ENCODE data around the gene CTDSP1. TPM values are rescaled to one million over a fixed set of nuclear protein-coding genes. Genes with fewer than 3 reads are reported as not detected.

CTDSP1 gene
- polyA plus RNA-seq, 4 donors: 94.3 to 181 (median 127) TPM

DNA sequence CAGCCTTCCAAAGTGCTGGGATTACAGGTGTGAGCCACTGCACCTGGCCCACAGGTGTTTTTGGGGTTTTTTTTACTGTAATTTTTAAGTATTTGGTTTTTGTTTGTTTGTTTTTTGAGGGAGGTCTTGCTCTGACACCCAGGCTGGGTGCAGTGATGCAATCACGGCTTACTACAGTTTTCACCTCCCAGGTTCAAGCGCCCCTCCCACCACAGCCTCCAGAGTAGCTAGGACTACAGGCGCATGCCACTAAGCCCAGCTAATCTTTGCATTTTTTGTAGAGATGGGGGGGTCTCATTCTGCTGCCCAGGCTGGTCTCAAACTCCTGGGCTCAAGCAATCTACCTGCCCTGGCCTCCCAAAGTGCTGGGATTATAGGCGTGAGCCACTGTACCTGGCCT, 24.9 kb upstream of the CTDSP1 start:
- no peaks in the 10 kb centered on the region for H3K9me3 ChIP-seq (ENCODE audit: control insufficient read depth in 2 of 2, insufficient read depth in 1 of 2, low read depth in 1 of 2, low read length in 1 of 2)
- WGBS, 3 donors: 75 to 82% (median 80%) methylated on average over 4 of the region's 4 CpGs
- DNase-seq: no peak
- H3K36me3 ChIP-seq (ENCODE audit: control insufficient read depth in 3 of 3, insufficient read depth in 2 of 3, low read depth in 1 of 3, low read length in 3 of 3): no peaks in the 10 kb centered on the region
- H3K4me3 ChIP-seq (ENCODE audit: low read depth in 1 of 3, low read length in 3 of 3): no peak overlapping the region
- H3K27ac ChIP-seq (ENCODE audit: low read depth in 1 of 3, low read length in 2 of 3): no peak overlapping the region
- H3K27me3 ChIP-seq (ENCODE audit: control insufficient read depth in 3 of 3, insufficient read depth in 3 of 3, low read length in 3 of 3): no peaks in the 10 kb centered on the region
- no peaks in the 10 kb centered on the region for H3K4me1 ChIP-seq (ENCODE audit: control insufficient read depth in 3 of 3, insufficient read depth in 2 of 3, low read depth in 1 of 3, low read length in 2 of 3)
- FAIRE-seq: no peak

- Histone ChIP-seq H3K4me1 (ENCODE audit: control insufficient read depth in 3 of 3, insufficient read depth in 2 of 3, low read depth in 1 of 3, low read length in 2 of 3) (no peaks in the 10 kb centered on the region), H3K9me3 (ENCODE audit: control insufficient read depth in 2 of 2, insufficient read depth in 1 of 2, low read depth in 1 of 2, low read length in 1 of 2) (no peaks in the 10 kb centered on the region), H3K36me3 (ENCODE audit: control insufficient read depth in 3 of 3, insufficient read depth in 2 of 3, low read depth in 1 of 3, low read length in 3 of 3) (no peaks in the 10 kb centered on the region), H3K27me3 (ENCODE audit: control insufficient read depth in 3 of 3, insufficient read depth in 3 of 3, low read length in 3 of 3) (no peaks in the 10 kb centered on the region), H3K27ac (ENCODE audit: low read depth in 1 of 3, low read length in 2 of 3) (no peak overlapping the region), H3K4me3 (ENCODE audit: low read depth in 1 of 3, low read length in 3 of 3) (no peak overlapping the region)
- no peak for DNase-seq
- FAIRE-seq: no peak
- 22 to 40% (median 31%) methylated on average over 2 of the region's 2 CpGs for WGBS, 3 donors
Measured at GRCh38 chr2:218375212-218375611, 24.5 kb upstream of the CTDSP1 start.

DNA sequence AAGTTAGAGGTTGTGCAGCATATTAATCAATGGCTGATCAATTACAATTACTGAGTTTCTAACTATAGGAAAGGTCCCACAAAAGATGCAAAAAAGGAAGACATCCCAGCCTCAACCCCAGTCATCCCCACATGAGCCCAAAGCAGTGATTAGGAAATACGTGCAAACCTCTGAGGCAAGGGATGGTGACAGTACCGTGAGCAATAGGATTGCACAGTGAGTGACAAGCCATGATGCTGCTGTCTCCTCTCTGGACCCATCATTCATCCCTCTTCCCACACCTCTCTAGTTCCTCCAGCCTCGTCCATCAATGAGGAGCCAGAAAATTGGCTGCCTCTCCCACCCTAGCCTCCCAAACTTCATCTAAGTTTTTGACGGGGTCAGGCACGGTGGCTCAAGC, 21.6 kb upstream of the CTDSP1 start:
- no peak overlapping the region for H3K4me3 ChIP-seq (ENCODE audit: low read depth in 1 of 3, low read length in 3 of 3)
- no peaks in the 10 kb centered on the region for H3K9me3 ChIP-seq (ENCODE audit: control insufficient read depth in 2 of 2, insufficient read depth in 1 of 2, low read depth in 1 of 2, low read length in 1 of 2)
- FAIRE-seq (no peak), DNase-seq (no peak)
- no peaks in the 10 kb centered on the region for H3K27me3 ChIP-seq (ENCODE audit: control insufficient read depth in 3 of 3, insufficient read depth in 3 of 3, low read length in 3 of 3)
- H3K27ac ChIP-seq (ENCODE audit: low read depth in 1 of 3, low read length in 2 of 3): no peak overlapping the region
- H3K36me3 ChIP-seq (ENCODE audit: control insufficient read depth in 3 of 3, insufficient read depth in 2 of 3, low read depth in 1 of 3, low read length in 3 of 3): peaks cover 0 to 2% (median 0%) of the 10 kb centered on the region in 3 donors
- H3K4me1 ChIP-seq (ENCODE audit: control insufficient read depth in 3 of 3, insufficient read depth in 2 of 3, low read depth in 1 of 3, low read length in 2 of 3): no peaks in the 10 kb centered on the region
- 84 to 94% (median 90%) methylated on average over 5 of the region's 5 CpGs for WGBS, 3 donors

GRCh38 chr2:218381916-218382366, 17.7 kb upstream of the CTDSP1 start, which contains the start of gene SLC11A1:
Gene SLC11A1, plus strand, starts transcription at chr2:218382273. Its CDS starts 96 bp downstream, at chr2:218382369.
- Histone ChIP-seq H3K27me3 (ENCODE audit: control insufficient read depth in 3 of 3, insufficient read depth in 3 of 3, low read length in 3 of 3) (no peaks in the 10 kb centered on the region), H3K4me3 (ENCODE audit: low read depth in 1 of 3, low read length in 3 of 3) (no peak within 1 kb of the TSS), H3K27ac (ENCODE audit: low read depth in 1 of 3, low read length in 2 of 3) (no peak within 1 kb of the TSS), H3K4me1 (ENCODE audit: control insufficient read depth in 3 of 3, insufficient read depth in 2 of 3, low read depth in 1 of 3, low read length in 2 of 3) (peaks cover 0 to 2% (median 0%) of the 10 kb centered on the region in 3 donors), H3K36me3 (ENCODE audit: control insufficient read depth in 3 of 3, insufficient read depth in 2 of 3, low read depth in 1 of 3, low read length in 3 of 3) (peaks cover 0 to 2% (median 0%) of the 10 kb centered on the region in 3 donors), H3K9me3 (ENCODE audit: control insufficient read depth in 2 of 2, insufficient read depth in 1 of 2, low read depth in 1 of 2, low read length in 1 of 2) (no peaks in the 10 kb centered on the region)
- WGBS, 3 donors: 71 to 81% (median 72%) methylated on average over 13 of the region's 13 CpGs
- FAIRE-seq (no peak), DNase-seq (no peak)

DNA sequence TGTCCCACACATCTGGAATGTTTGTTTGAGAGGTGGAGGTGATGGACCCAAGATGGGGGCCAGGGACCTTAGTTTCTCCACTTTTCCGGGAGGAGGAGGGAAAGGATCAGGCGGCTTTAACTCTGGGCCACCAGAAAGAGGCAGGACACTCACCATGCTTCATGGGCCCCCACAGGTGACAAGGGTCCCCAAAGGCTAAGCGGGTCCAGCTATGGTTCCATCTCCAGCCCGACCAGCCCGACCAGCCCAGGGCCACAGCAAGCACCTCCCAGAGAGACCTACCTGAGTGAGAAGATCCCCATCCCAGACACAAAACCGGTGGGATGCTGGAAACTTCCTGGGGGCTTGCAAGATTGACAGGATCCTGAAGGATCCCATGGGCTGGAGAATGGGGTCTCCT, 16.9 kb upstream of the CTDSP1 start:
- DNase-seq (no peak), FAIRE-seq (no peak)
- WGBS, 3 donors: 88 to 92% (median 92%) methylated on average over 6 of the region's 6 CpGs
- H3K4me3 ChIP-seq (ENCODE audit: low read depth in 1 of 3, low read length in 3 of 3): no peak overlapping the region
- no peaks in the 10 kb centered on the region for H3K9me3 ChIP-seq (ENCODE audit: control insufficient read depth in 2 of 2, insufficient read depth in 1 of 2, low read depth in 1 of 2, low read length in 1 of 2)
- peaks cover 0 to 2% (median 0%) of the 10 kb centered on the region in 3 donors for H3K36me3 ChIP-seq (ENCODE audit: control insufficient read depth in 3 of 3, insufficient read depth in 2 of 3, low read depth in 1 of 3, low read length in 3 of 3)
- H3K27ac ChIP-seq (ENCODE audit: low read depth in 1 of 3, low read length in 2 of 3): no peak overlapping the region
- no peaks in the 10 kb centered on the region for H3K27me3 ChIP-seq (ENCODE audit: control insufficient read depth in 3 of 3, insufficient read depth in 3 of 3, low read length in 3 of 3)
- peaks cover 0 to 10% (median 0%) of the 10 kb centered on the region in 3 donors for H3K4me1 ChIP-seq (ENCODE audit: control insufficient read depth in 3 of 3, insufficient read depth in 2 of 3, low read depth in 1 of 3, low read length in 2 of 3)

DNA sequence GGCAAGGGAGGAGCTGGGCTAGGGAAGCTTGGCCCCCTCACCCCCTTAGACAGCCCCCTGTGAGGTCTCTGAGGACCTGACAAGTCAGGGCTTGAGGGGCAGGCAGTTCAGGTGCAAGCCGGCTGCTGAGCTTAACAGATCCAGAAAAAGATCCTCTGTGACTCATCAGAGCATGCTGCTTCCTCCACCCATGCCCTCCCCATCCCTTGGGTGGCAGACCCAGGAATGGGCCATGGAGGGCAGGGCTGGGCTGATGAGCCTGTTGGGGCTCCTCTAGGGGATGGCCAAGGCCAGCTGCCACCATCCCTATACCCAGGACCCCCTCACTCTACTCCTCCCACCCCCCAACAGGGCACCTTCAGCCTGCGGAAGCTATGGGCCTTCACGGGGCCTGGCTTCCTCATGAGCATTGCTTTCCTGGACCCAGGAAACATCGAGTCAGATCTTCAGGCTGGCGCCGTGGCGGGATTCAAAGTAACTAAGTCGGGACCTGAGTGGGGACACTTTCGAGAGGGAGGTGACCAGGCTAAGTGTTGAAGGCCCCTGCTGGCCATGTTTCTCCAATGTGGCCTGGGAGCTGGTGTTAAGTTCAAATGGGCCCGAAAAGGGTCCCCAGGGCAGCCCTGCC, 15.7 kb upstream of the CTDSP1 start:
- Histone ChIP-seq H3K4me1 (ENCODE audit: control insufficient read depth in 3 of 3, insufficient read depth in 2 of 3, low read depth in 1 of 3, low read length in 2 of 3) (peaks cover 0 to 12% (median 0%) of the 10 kb centered on the region in 3 donors), H3K27ac (ENCODE audit: low read depth in 1 of 3, low read length in 2 of 3) (no peak overlapping the region), H3K36me3 (ENCODE audit: control insufficient read depth in 3 of 3, insufficient read depth in 2 of 3, low read depth in 1 of 3, low read length in 3 of 3) (peaks cover 0 to 2% (median 0%) of the 10 kb centered on the region in 3 donors), H3K9me3 (ENCODE audit: control insufficient read depth in 2 of 2, insufficient read depth in 1 of 2, low read depth in 1 of 2, low read length in 1 of 2) (no peaks in the 10 kb centered on the region), H3K4me3 (ENCODE audit: low read depth in 1 of 3, low read length in 3 of 3) (no peak overlapping the region), H3K27me3 (ENCODE audit: control insufficient read depth in 3 of 3, insufficient read depth in 3 of 3, low read length in 3 of 3) (no peaks in the 10 kb centered on the region)
- no peak for FAIRE-seq
- no peak for DNase-seq
- WGBS, 3 donors: 81 to 87% (median 86%) methylated on average over 10 of the region's 10 CpGs

DNA sequence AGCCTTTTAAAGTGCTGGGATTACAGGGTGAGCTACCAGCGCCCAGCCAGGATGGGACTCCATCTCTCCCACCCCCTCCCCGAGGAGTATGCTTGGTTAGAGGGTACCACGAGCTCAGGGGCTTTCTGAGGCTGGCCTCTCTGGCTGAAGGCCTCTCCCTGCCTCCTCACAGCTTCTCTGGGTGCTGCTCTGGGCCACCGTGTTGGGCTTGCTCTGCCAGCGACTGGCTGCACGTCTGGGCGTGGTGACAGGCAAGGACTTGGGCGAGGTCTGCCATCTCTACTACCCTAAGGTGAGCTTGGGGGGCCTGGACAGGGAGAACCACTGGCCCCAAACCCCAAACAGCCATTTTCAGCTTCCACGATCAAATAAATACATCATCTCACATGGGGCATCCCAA, 14.7 kb upstream of the CTDSP1 start:
- Histone ChIP-seq H3K27me3 (ENCODE audit: control insufficient read depth in 3 of 3, insufficient read depth in 3 of 3, low read length in 3 of 3) (no peaks in the 10 kb centered on the region), H3K9me3 (ENCODE audit: control insufficient read depth in 2 of 2, insufficient read depth in 1 of 2, low read depth in 1 of 2, low read length in 1 of 2) (no peaks in the 10 kb centered on the region), H3K4me3 (ENCODE audit: low read depth in 1 of 3, low read length in 3 of 3) (no peak overlapping the region), H3K27ac (ENCODE audit: low read depth in 1 of 3, low read length in 2 of 3) (no peak overlapping the region), H3K4me1 (ENCODE audit: control insufficient read depth in 3 of 3, insufficient read depth in 2 of 3, low read depth in 1 of 3, low read length in 2 of 3) (peaks cover 0 to 18% (median 0%) of the 10 kb centered on the region in 3 donors), H3K36me3 (ENCODE audit: control insufficient read depth in 3 of 3, insufficient read depth in 2 of 3, low read depth in 1 of 3, low read length in 3 of 3) (peaks cover 0 to 2% (median 0%) of the 10 kb centered on the region in 3 donors)
- 56 to 79% (median 56%) methylated on average over 9 of the region's 9 CpGs for WGBS, 3 donors
- FAIRE-seq (no peak), DNase-seq (no peak)

DNA sequence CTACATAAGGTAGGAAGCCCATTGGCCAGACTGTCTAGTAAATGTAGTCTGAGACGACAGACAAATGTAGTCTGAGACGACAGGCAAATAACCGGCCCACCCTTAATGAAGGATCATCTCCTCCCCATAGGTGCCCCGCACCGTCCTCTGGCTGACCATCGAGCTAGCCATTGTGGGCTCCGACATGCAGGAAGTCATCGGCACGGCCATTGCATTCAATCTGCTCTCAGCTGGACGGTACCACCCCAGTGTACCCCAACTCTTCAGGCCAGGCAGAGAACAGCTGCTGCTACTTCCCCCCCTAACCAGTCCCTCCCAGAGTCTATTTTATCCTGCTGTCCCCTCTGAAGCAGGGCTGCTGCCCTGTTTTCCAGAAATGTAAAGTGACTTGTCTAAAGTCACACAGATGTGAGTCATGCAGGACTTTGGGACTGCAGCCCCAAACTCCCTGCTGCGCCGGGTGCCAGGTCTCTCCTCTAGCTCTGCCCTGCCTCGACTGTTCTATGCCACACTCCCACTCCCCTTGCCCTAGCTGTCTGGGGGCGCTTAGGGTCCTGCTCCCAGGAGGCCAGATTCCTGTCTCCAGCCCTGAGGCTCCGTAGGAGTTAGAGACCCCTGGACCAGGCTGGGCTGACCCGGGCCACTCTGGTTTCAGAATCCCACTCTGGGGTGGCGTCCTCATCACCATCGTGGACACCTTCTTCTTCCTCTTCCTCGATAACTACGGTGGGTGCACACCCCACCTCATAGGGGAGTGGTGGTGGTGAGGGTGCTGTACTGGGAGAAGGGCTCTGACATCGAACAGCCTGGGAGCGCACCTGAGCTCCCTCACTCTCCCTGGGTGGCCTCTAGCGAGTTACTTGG, 12.9 kb upstream of the CTDSP1 start:
- Histone ChIP-seq H3K4me3 (ENCODE audit: low read depth in 1 of 3, low read length in 3 of 3) (peak overlapping the region in 1 of 3 donors; percentile 49), H3K27ac (ENCODE audit: low read depth in 1 of 3, low read length in 2 of 3) (peak overlapping the region in 2 of 3 donors; percentile 81 to 92), H3K9me3 (ENCODE audit: control insufficient read depth in 2 of 2, insufficient read depth in 1 of 2, low read depth in 1 of 2, low read length in 1 of 2) (no peaks in the 10 kb centered on the region), H3K27me3 (ENCODE audit: control insufficient read depth in 3 of 3, insufficient read depth in 3 of 3, low read length in 3 of 3) (no peaks in the 10 kb centered on the region), H3K4me1 (ENCODE audit: control insufficient read depth in 3 of 3, insufficient read depth in 2 of 3, low read depth in 1 of 3, low read length in 2 of 3) (peaks cover 0 to 18% (median 0%) of the 10 kb centered on the region in 3 donors), H3K36me3 (ENCODE audit: control insufficient read depth in 3 of 3, insufficient read depth in 2 of 3, low read depth in 1 of 3, low read length in 3 of 3) (peaks cover 0 to under 1% (median 0%) of the 10 kb centered on the region in 3 donors)
- DNase-seq (no peak), FAIRE-seq (no peak)
- WGBS, 3 donors: 55 to 67% (median 58%) methylated on average over 23 of the region's 23 CpGs

All from small intestine (tissue), 7 donors.